CD4-positive, alpha-beta T cell treated with Interferon alpha-2 for 1 hour (primary cell): ENCODE data around the gene DOCK3.
A peak's percentile ranks its signal among the peaks of the same experiment; 100 is the strongest.

Experiments used
- DNase-seq, 2 donors: peaks; one replicate each; pipeline ENCODE4 v3.0.0-alpha.2; 2020 to 2022

Gene DOCK3

GRCh38 chr3:50674349-50675178 lies at the start of gene DOCK3:
DOCK3 (plus strand) TSS chr3:50674927; CDS start chr3:50675264, 337 bp downstream.
- peak; percentile 59 to 69 for DNase-seq

- no peak for DNase-seq
These were observed 49.2 kb upstream of the DOCK3 start for GRCh38 chr3:50625231-50626182.

- DNase-seq, result no peak
These were observed 48.3 kb upstream of the DOCK3 start for GRCh38 chr3:50626401-50626800.

GRCh38 chr3:50627407-50628051 lies 47.2 kb upstream of the DOCK3 start:
- DNase-seq, result peak in 1 of 2 donors; percentile 74

- DNase-seq, result no peak
These were observed 46.1 kb upstream of the DOCK3 start for GRCh38 chr3:50628601-50629000.

GRCh38 chr3:50630394-50630793 lies 44.3 kb upstream of the DOCK3 start:
- no peak for DNase-seq

- DNase-seq, result no peak
These were observed 43.9 kb upstream of the DOCK3 start for GRCh38 chr3:50630877-50631276.

- DNase-seq, result no peak
These were observed 42.3 kb upstream of the DOCK3 start for GRCh38 chr3:50632450-50632849.

- no peak for DNase-seq
These were observed 41.4 kb upstream of the DOCK3 start for GRCh38 chr3:50633230-50633790.

- no peak for DNase-seq
These were observed 39.7 kb upstream of the DOCK3 start for GRCh38 chr3:50635066-50635465.

- DNase-seq, result no peak
These were observed 37.7 kb upstream of the DOCK3 start for GRCh38 chr3:50637011-50637410.

- no peak for DNase-seq
These were observed 36.8 kb upstream of the DOCK3 start for GRCh38 chr3:50637945-50638344.

GRCh38 chr3:50639055-50639494 lies 35.7 kb upstream of the DOCK3 start:
- no peak for DNase-seq

GRCh38 chr3:50642382-50642781 lies 32.3 kb upstream of the DOCK3 start:
- DNase-seq, result no peak

GRCh38 chr3:50644561-50644960 lies 30.2 kb upstream of the DOCK3 start:
- no peak for DNase-seq

GRCh38 chr3:50645378-50645777 lies 29.3 kb upstream of the DOCK3 start:
- DNase-seq, result no peak

GRCh38 chr3:50648313-50648712 lies 26.4 kb upstream of the DOCK3 start:
- DNase-seq, result no peak

- DNase-seq, result no peak
These were observed 25.8 kb upstream of the DOCK3 start for GRCh38 chr3:50648944-50649343.

GRCh38 chr3:50649451-50649931 lies 25.2 kb upstream of the DOCK3 start:
- DNase-seq, result no peak

GRCh38 chr3:50650018-50650417 lies 24.7 kb upstream of the DOCK3 start:
- no peak for DNase-seq

GRCh38 chr3:50651445-50651844 lies 23.3 kb upstream of the DOCK3 start:
- no peak for DNase-seq

GRCh38 chr3:50651920-50652529 lies 22.7 kb upstream of the DOCK3 start:
- DNase-seq, result no peak
